OCI-LY1 (cell line): ENCODE results near the gene CADM1.

Experiments
- H2AFZ ChIP-seq: fragments of 200-600 bp; sonication (generic), shearing (Covaris generic); 2 replicates; pipeline ENCODE4 v1.6.0; 2014; ENCODE audit warnings: antibody characterized with exemption, mild to moderate bottlenecking, low read length
- H3F3A ChIP-seq: fragments of 200-600 bp; sonication (generic), shearing (Covaris generic); 2 replicates; pipeline ENCODE4 v1.6.0; 2014; ENCODE audit warnings: mild to moderate bottlenecking, antibody characterized with exemption, low read length, moderate library complexity; ENCODE audit not compliant: insufficient read depth
- H3K27ac ChIP-seq: fragments of 200-600 bp; sonication (generic); 2 replicates; pipeline ENCODE4 v1.5.1; 2014; ENCODE audit warnings: low read length, mixed run types, mild to moderate bottlenecking, low read depth; ENCODE audit not compliant: poor library complexity, severe bottlenecking
- H3K27me3 ChIP-seq: fragments of 200-600 bp; sonication (generic); 2 replicates; pipeline ENCODE4 v1.6.0; 2014; ENCODE audit warnings: antibody characterized with exemption, mild to moderate bottlenecking, low read length, moderate library complexity; ENCODE audit not compliant: insufficient read depth
- H3K36me3 ChIP-seq: fragments of 200-600 bp; sonication (generic); 2 replicates; pipeline ENCODE4 v1.6.1; 2014; ENCODE audit warnings: mild to moderate bottlenecking, antibody characterized with exemption, low read length, moderate library complexity, mixed read lengths; ENCODE audit not compliant: insufficient read depth
- H3K4me1 ChIP-seq: fragments of 200-600 bp; sonication (generic); 2 replicates; pipeline ENCODE4 v1.5.1; 2014; ENCODE audit warnings: mild to moderate bottlenecking, low read length, moderate library complexity; ENCODE audit not compliant: insufficient read depth, severe bottlenecking
- H3K4me2 ChIP-seq: fragments of 200-600 bp; sonication (generic), shearing (Covaris generic); 2 replicates; pipeline ENCODE4 v1.6.1; 2014; ENCODE audit warnings: low read length
- H3K4me3 ChIP-seq: fragments of 200-600 bp; sonication (generic); 2 replicates; pipeline ENCODE4 v1.5.1; 2014; ENCODE audit warnings: low read length, low read depth, mild to moderate bottlenecking, mixed read lengths; ENCODE audit not compliant: poor library complexity, severe bottlenecking
- H3K79me2 ChIP-seq: fragments of 200-600 bp; shearing (Covaris generic); 2 replicates; pipeline ENCODE4 v1.6.1; 2016; ENCODE audit warnings: mixed run types, low read length, mixed read lengths; ENCODE audit not compliant: insufficient read depth
- H3K9ac ChIP-seq: fragments of 200-600 bp; sonication (generic), shearing (Covaris generic); 2 replicates; pipeline ENCODE4 v1.6.1; 2014; ENCODE audit warnings: mild to moderate bottlenecking, low read length, mixed read lengths
- H3K9me2 ChIP-seq: fragments of 200-600 bp; sonication (generic), shearing (Covaris generic); 2 replicates; pipeline ENCODE4 v1.6.1; 2014; ENCODE audit warnings: low read depth, mild to moderate bottlenecking, low read length, mixed read lengths
- H3K9me3 ChIP-seq: fragments of 200-600 bp; shearing (Covaris generic); 2 replicates; pipeline ENCODE4 v1.6.1; 2014; ENCODE audit warnings: low read length, mixed read lengths
- H4K20me1 ChIP-seq: fragments of 200-600 bp; sonication (generic), shearing (Covaris generic); 2 replicates; pipeline ENCODE4 v1.6.0; 2016; ENCODE audit warnings: mild to moderate bottlenecking, low read length; ENCODE audit not compliant: insufficient read depth
- CTCF ChIP-seq: fragments of 200-600 bp; sonication (generic), shearing (Covaris generic); IDR thresholded peaks from 2 replicates; pipeline ENCODE4 v1.5.1; 2017; ENCODE audit warnings: mild to moderate bottlenecking, antibody characterized with exemption, low read length, moderate library complexity, mixed read lengths
- EZH2 ChIP-seq: fragments of 200-600 bp; sonication (generic), shearing (Covaris generic); IDR thresholded peaks from 2 replicates; pipeline ENCODE4 v1.8.0; 2017; ENCODE audit warnings: borderline replicate concordance, mixed run types, mild to moderate bottlenecking, antibody characterized with exemption, low read length, moderate library complexity, mixed read lengths

The CADM1 gene

DNA sequence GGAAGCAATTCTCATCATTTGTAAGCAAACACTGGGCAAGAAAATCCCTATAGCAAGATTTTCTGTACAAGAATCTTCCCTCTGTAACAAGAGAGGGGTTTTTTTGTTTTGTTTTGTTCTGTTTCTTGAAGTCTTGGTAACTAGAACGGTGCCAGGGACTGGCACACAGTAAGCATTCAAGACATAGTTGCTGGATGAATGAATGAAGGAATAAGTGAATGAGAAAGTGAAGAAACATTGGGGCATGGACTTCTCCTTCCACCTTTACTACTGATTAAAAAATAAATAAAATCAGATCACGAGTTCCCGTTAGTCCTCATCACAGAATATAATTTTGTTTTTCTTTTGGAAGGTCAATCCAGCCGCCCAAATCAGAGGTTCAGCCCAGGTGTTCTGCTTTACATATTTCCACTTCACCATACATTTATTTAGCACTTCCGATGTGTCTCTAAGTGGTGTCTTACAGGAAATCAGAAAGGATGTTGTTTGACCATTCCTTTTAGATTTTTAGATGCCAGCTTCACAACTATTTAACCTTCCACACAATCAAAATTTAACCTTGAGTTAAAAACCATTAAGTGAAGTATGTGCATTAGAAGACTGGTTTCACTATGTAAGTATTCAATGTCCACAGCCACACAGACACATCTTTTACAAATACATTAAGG is 281.2 kb downstream of the CADM1 start:
- H3K9me2 ChIP-seq: no peaks in the 10 kb centered on the region
- H2AFZ ChIP-seq: no peak overlapping the region
- H3K4me2 ChIP-seq: peak overlapping the region; percentile 41
- peak overlapping the region; percentile 66 for H3K9ac ChIP-seq
- no peaks in the 10 kb centered on the region for H4K20me1 ChIP-seq
- H3K79me2 ChIP-seq: no peaks in the 10 kb centered on the region
- peak overlapping the region; percentile 24 for H3K4me3 ChIP-seq
- no peaks in the 10 kb centered on the region; the same call in 1 of the 2 replicates for H3F3A ChIP-seq
- H3K27ac ChIP-seq: peak overlapping the region; percentile 98
- H3K4me1 ChIP-seq: peaks cover 82% of the 10 kb centered on the region
- no peaks in the 10 kb centered on the region for H3K9me3 ChIP-seq
- no peaks in the 10 kb centered on the region; the same call in 1 of the 2 replicates for H3K36me3 ChIP-seq
- no peak for TF ChIP-seq CTCF
- no peaks in the 10 kb centered on the region for H3K27me3 ChIP-seq

DNA sequence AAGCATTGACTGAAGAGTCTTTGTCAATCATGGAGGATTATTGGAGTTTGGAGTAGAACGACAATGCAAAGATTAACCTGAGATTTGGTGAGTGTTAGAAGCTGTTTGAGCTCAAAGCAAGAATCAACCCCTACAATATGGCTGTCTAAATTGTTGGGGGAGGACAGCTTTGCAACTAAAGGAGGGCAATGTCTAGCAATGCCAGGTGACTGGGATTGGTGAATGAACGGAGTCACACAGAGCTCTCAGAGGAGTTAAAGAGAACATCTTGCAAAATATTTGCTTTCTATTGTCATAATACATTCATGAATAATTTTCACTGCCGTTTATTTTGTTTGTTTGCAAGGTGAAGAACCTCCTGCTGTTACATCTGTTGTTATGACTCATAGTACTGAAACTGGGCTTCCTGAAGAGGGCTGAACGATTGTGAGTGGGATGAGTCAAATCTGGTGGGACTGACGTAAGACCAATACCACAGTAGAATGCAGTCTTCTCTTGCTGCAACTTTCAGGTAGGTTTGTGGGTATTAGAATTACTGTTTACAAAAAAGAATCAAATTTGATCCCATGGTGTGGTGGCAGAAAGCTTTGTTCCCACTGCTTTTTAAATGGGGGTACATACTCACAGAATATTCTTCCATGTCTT is 281.9 kb downstream of the CADM1 start:
- Histone ChIP-seq H4K20me1 (no peaks in the 10 kb centered on the region), H3K36me3 (no peaks in the 10 kb centered on the region; the same call in 1 of the 2 replicates), H3K9ac (peak overlapping the region; percentile 46), H3K4me3 (peak overlapping the region; percentile 24), H3K9me2 (no peaks in the 10 kb centered on the region), H3K4me1 (peaks cover 88% of the 10 kb centered on the region), H3K4me2 (peak overlapping the region; percentile 41), H3K9me3 (no peaks in the 10 kb centered on the region), H3K27me3 (no peaks in the 10 kb centered on the region), H3F3A (no peaks in the 10 kb centered on the region; the same call in 1 of the 2 replicates), H2AFZ (no peak overlapping the region), H3K79me2 (no peaks in the 10 kb centered on the region), H3K27ac (peak overlapping the region; percentile 98)
- TF ChIP-seq CTCF (no peak), EZH2 (no peak)

- H3K9me2 ChIP-seq: no peaks in the 10 kb centered on the region
- H3K36me3 ChIP-seq: no peaks in the 10 kb centered on the region
- H3K27ac ChIP-seq: peak overlapping the region; percentile 98
- no peaks in the 10 kb centered on the region for H3K27me3 ChIP-seq
- peak overlapping the region; percentile 24 for H3K4me3 ChIP-seq
- H2AFZ ChIP-seq: no peak overlapping the region
- no peak for TF ChIP-seq EZH2
- TF ChIP-seq CTCF: no peak
- H4K20me1 ChIP-seq: no peaks in the 10 kb centered on the region
- H3K9me3 ChIP-seq: no peaks in the 10 kb centered on the region
- H3K4me2 ChIP-seq: peak overlapping the region; percentile 39; the same call in 1 of the 2 replicates
- H3K4me1 ChIP-seq: peaks cover 96% of the 10 kb centered on the region
- peak overlapping the region; percentile 49 for H3K9ac ChIP-seq
- H3K79me2 ChIP-seq: no peaks in the 10 kb centered on the region
- H3F3A ChIP-seq: no peaks in the 10 kb centered on the region; the same call in 1 of the 2 replicates
These were observed 282.6 kb downstream of the CADM1 start for GRCh38 chr11:115221461-115222069.
